H9 (cell line): ENCODE results near the gene KAT2B. TPM values are rescaled to one million over a fixed set of nuclear protein-coding genes. Genes with fewer than 3 reads are reported as not detected.

Experiments used
- DNase-seq: peaks from one replicate; pipeline ENCODE4 v3.0.0-alpha.2; 2017
- H2AFZ ChIP-seq: one replicate; pipeline ENCODE4 v1.6.1; 2013; ENCODE audit warnings: mild to moderate bottlenecking, low read length, control low read depth, moderate library complexity
- H2AK5ac ChIP-seq: 2 replicates; pipeline ENCODE4 v1.6.1; 2013; ENCODE audit warnings: low read length, control low read depth, mixed read lengths; ENCODE audit not compliant: insufficient read length
- H2BK120ac ChIP-seq: one replicate; pipeline ENCODE4 v1.6.1; 2013; ENCODE audit warnings: low read depth, mild to moderate bottlenecking, low read length, control low read depth, inconsistent platforms; ENCODE audit not compliant: poor library complexity, severe bottlenecking
- H2BK12ac ChIP-seq: 2 replicates; pipeline ENCODE4 v1.6.1; 2013; ENCODE audit warnings: low read length, control low read depth, mixed read lengths, low read depth; ENCODE audit not compliant: insufficient read length
- H2BK15ac ChIP-seq: 2 replicates; pipeline ENCODE4 v1.6.1; 2013; ENCODE audit warnings: low read depth, low read length, control low read depth
- H2BK20ac ChIP-seq: one replicate; pipeline ENCODE4 v1.6.1; 2013; ENCODE audit warnings: low read depth, mild to moderate bottlenecking, low read length, control low read depth, inconsistent platforms; ENCODE audit not compliant: poor library complexity, severe bottlenecking
- H2BK5ac ChIP-seq: 2 replicates; pipeline ENCODE4 v1.6.1; 2013; ENCODE audit warnings: low read length, control low read depth, mixed read lengths; ENCODE audit not compliant: insufficient read length
- H3K14ac ChIP-seq: 2 replicates; pipeline ENCODE4 v1.6.1; 2013; ENCODE audit warnings: low read length, control low read depth; ENCODE audit not compliant: insufficient read depth
- H3K18ac ChIP-seq: 2 replicates; pipeline ENCODE4 v1.6.1; 2013; ENCODE audit warnings: low read depth, mild to moderate bottlenecking, mixed read lengths, low read length, control low read depth; ENCODE audit not compliant: insufficient read length
- H3K23ac ChIP-seq: 2 replicates; pipeline ENCODE4 v1.6.1; 2013; ENCODE audit warnings: low read length, control low read depth, mixed read lengths, low read depth; ENCODE audit not compliant: insufficient read length
- H3K23me2 ChIP-seq: 2 replicates; pipeline ENCODE4 v1.6.1; 2013; ENCODE audit warnings: low read depth, mild to moderate bottlenecking, mixed read lengths, low read length, control low read depth; ENCODE audit not compliant: insufficient read length, poor library complexity, severe bottlenecking
- H3K27ac ChIP-seq: 2 replicates; pipeline ENCODE4 v1.5.1; 2013; ENCODE audit warnings: low read length, control low read depth, mixed read lengths, low read depth; ENCODE audit not compliant: insufficient read length
- H3K27me3 ChIP-seq: 2 replicates; pipeline ENCODE4 v1.6.1; 2013; ENCODE audit warnings: low read length, control low read depth, inconsistent platforms; ENCODE audit not compliant: insufficient read depth
- H3K4ac ChIP-seq: 2 replicates; pipeline ENCODE4 v1.6.1; 2013; ENCODE audit warnings: low read depth, mild to moderate bottlenecking, control low read depth, inconsistent platforms, low read length, moderate library complexity
- H3K4me1 ChIP-seq: 2 replicates; pipeline ENCODE4 v1.6.1; 2013; ENCODE audit warnings: low read length, control low read depth, inconsistent platforms; ENCODE audit not compliant: insufficient read depth
- H3K4me2 ChIP-seq: 2 replicates; pipeline ENCODE4 v1.6.1; 2013; ENCODE audit warnings: low read length, control low read depth, mixed read lengths; ENCODE audit not compliant: insufficient read length, insufficient read depth
- H3K56ac ChIP-seq: 2 replicates; pipeline ENCODE4 v1.6.1; 2013; ENCODE audit warnings: low read depth, mild to moderate bottlenecking, mixed read lengths, low read length, control low read depth; ENCODE audit not compliant: insufficient read length
- H3K79me1 ChIP-seq: 2 replicates; pipeline ENCODE4 v1.6.1; 2013; ENCODE audit warnings: low read depth, mild to moderate bottlenecking, moderate library complexity, low read length, control low read depth, inconsistent platforms; ENCODE audit not compliant: insufficient read depth, poor library complexity, severe bottlenecking
- H3K79me2 ChIP-seq: 2 replicates; pipeline ENCODE4 v1.6.1; 2013; ENCODE audit warnings: low read length, control low read depth, inconsistent platforms; ENCODE audit not compliant: insufficient read depth
- H3K9ac ChIP-seq: 2 replicates; pipeline ENCODE4 v1.6.1; 2013; ENCODE audit warnings: low read length, control low read depth, mixed read lengths; ENCODE audit not compliant: insufficient read length; ENCODE audit errors: extremely low read depth
- H3K9me3 ChIP-seq: one replicate; pipeline ENCODE4 v1.6.1; 2013; ENCODE audit warnings: low read depth, low read length, inconsistent platforms; ENCODE audit not compliant: control insufficient read depth
- H3T11ph ChIP-seq: one replicate; pipeline ENCODE4 v1.6.1; 2013; ENCODE audit warnings: mild to moderate bottlenecking, low read length, control low read depth, inconsistent platforms
- H4K20me1 ChIP-seq: one replicate; pipeline ENCODE4 v1.6.1; 2013; ENCODE audit not compliant: control insufficient read depth, insufficient read length, insufficient read depth
- H4K5ac ChIP-seq: 2 replicates; pipeline ENCODE4 v1.6.1; 2013; ENCODE audit warnings: low read depth, mild to moderate bottlenecking, mixed read lengths, low read length, control low read depth; ENCODE audit not compliant: insufficient read length
- H4K8ac ChIP-seq: replicated peaks from 2 replicates; pipeline ENCODE4 v1.6.1; 2013; ENCODE audit warnings: low read length, control low read depth, mixed read lengths, low read depth; ENCODE audit not compliant: insufficient read length
- H4K91ac ChIP-seq: 2 replicates; pipeline ENCODE4 v1.6.1; 2013; ENCODE audit warnings: low read depth, mild to moderate bottlenecking, moderate library complexity, mixed read lengths, low read length, control low read depth; ENCODE audit not compliant: insufficient read length
- H3K27ac Mint-ChIP-seq, 3 experiments: 2 replicates in 2 of 3; 3 replicates in 1 of 3; pipeline ENCODE4 v1.8.0; 2020 to 2021; ENCODE audit warnings: mixed read lengths in 3 of 3, mild to moderate bottlenecking in 1 of 3, moderate library complexity in 1 of 3
- H3K27me3 Mint-ChIP-seq: 2 replicates; pipeline ENCODE4 v1.8.0; 2021; ENCODE audit warnings: low read depth, mild to moderate bottlenecking, moderate library complexity, mixed read lengths
- H3K36me3 Mint-ChIP-seq, 3 experiments: 2 replicates in 2 of 3; 3 replicates in 1 of 3; pipeline ENCODE4 v1.8.0; 2020 to 2021; ENCODE audit warnings: low read depth in 3 of 3, mixed read lengths in 3 of 3; ENCODE audit not compliant: insufficient read depth in 1 of 3
- H3K4me1 Mint-ChIP-seq, 2 experiments: 2 replicates each; pipeline ENCODE4 v1.8.0; 2020; ENCODE audit warnings: mixed read lengths in 2 of 2
- H3K4me3 Mint-ChIP-seq, 2 experiments: 2 replicates in 1 of 2; 3 replicates in 1 of 2; pipeline ENCODE4 v1.8.0; 2020 to 2021; ENCODE audit warnings: mild to moderate bottlenecking in 2 of 2, mixed read lengths in 2 of 2, moderate library complexity in 1 of 2
- H3K9me3 Mint-ChIP-seq, 2 experiments: 2 replicates in 1 of 2; 3 replicates in 1 of 2; pipeline ENCODE4 v1.8.0; 2020; ENCODE audit warnings: mild to moderate bottlenecking in 2 of 2, mixed read lengths in 2 of 2, moderate library complexity in 1 of 2
- CTCF ChIP-seq: fragments of 200-600 bp; sonication (generic); conservative IDR thresholded peaks from 3 replicates; pipeline ENCODE4 v1.8.0; 2021; ENCODE audit warnings: antibody characterized with exemption, mild to moderate bottlenecking
- WGBS: extraction: QIAGEN DNeasy Blood & Tissue Kit; methylation state at CpG from one replicate; pipeline ENCODE4 v1.1.7; 2013; ENCODE audit warnings: missing lambda C conversion rate, low lambda C conversion rate, mixed read lengths; ENCODE audit not compliant: insufficient read length; ENCODE audit errors: extremely low coverage; 5-methylcytosine and 5-hydroxymethylcytosine counted together
- total RNA-seq: library from RNA; stranded (reverse); gene quantifications from 2 replicates; pipeline ENCODE4 v1.2.1, GENCODE V29; 2021

Gene KAT2B
- total RNA-seq, 1 experiment from 2014 or later = 6.3 TPM

GRCh38 chr3:20013396-20013795 is 26.9 kb upstream of the KAT2B start:
- Histone ChIP-seq H3T11ph (no peak overlapping the region), H3K23ac (no peak overlapping the region), H3K79me2 (no peaks in the 10 kb centered on the region), H3K9me3 (no peaks in the 10 kb centered on the region), H3K9ac (no peak overlapping the region), H3K23me2 (no peaks in the 10 kb centered on the region), H4K8ac (no peak overlapping the region), H4K20me1 (no peaks in the 10 kb centered on the region), H2BK20ac (no peak overlapping the region), H2BK120ac (no peak overlapping the region), H2BK15ac (no peak overlapping the region), H3K18ac (no peak overlapping the region), H2AFZ (no peak overlapping the region), H2AK5ac (no peak overlapping the region), H3K56ac (no peak overlapping the region), H3K4me1 (no peaks in the 10 kb centered on the region), H3K79me1 (no peaks in the 10 kb centered on the region), H3K27me3 (no peaks in the 10 kb centered on the region), H3K4me2 (no peak overlapping the region), H3K4ac (no peak overlapping the region), H4K5ac (no peak overlapping the region), H4K91ac (no peak overlapping the region), H2BK5ac (no peak overlapping the region), H3K14ac (no peak overlapping the region), H3K27ac (no peak overlapping the region), H2BK12ac (no peak overlapping the region)
- H3K27me3 Mint-ChIP-seq = no peaks in the 10 kb centered on the region
- WGBS = no CpG with 5 or more reads among the region's 1 CpG
- no peak for DNase-seq
- no peak overlapping the region for H3K4me3 Mint-ChIP-seq
- H3K9me3 Mint-ChIP-seq = no peaks in the 10 kb centered on the region
- no peak for TF ChIP-seq CTCF
- no peaks in the 10 kb centered on the region for H3K4me1 Mint-ChIP-seq
- no peak overlapping the region for H3K27ac Mint-ChIP-seq
- no peaks in the 10 kb centered on the region for H3K36me3 Mint-ChIP-seq
